Putamen (tissue), 1 donor: ENCODE measurements around the gene ARSJ.
"Not testable (repeated sequence)": the region's sequence is repeated elsewhere in the genome, so short reads cannot be mapped to it uniquely, and the experiment has no call there.

Source experiments
- DNase-seq: peaks from one replicate; pipeline ENCODE4 v3.0.0-alpha.2; 2016; ENCODE audit warnings: low spot score

The ARSJ gene

DNA sequence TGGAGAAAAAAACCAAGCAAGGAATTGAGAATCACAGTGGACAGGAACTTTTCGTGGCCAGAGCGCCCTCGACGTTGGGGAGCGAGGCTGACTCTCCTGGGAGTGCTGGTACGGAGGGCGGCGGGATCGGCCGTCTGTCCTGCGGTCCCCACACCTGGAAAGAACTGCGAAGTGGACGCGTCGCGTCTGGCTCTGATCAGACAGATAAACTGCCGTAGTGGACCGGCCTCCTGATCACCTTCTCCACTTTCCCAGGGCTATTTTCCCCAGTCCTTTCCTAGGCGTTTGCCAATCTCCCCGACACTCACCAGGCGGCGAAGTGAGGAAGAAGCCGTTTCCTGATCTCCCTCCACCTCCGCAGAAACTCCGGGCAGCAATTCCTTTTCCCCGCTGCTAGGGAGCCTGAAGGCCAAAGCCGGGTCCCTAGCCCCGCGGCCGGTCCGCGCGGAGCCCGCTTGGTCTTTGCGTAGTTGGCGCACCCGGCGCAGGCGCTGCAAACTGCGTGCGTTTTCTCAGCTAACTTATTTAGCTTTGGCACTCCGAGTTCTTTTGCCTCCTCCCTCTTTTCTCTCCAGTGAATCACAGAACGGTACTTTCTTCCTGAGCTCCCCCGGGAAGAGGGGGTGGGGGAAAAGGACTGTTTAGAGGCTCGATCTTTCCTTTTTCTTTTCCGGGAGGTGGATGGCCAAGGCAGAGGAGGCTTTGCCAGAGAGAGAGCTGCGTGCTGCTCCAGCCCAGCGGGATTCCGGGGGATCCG lies at the start of gene ARSJ:
TSS of gene ARSJ (minus strand) at position 500 of the 757 bp plus-strand sequence. CDS start 813 bp downstream, outside the sequence.
- peak; percentile 31 for DNase-seq

DNA sequence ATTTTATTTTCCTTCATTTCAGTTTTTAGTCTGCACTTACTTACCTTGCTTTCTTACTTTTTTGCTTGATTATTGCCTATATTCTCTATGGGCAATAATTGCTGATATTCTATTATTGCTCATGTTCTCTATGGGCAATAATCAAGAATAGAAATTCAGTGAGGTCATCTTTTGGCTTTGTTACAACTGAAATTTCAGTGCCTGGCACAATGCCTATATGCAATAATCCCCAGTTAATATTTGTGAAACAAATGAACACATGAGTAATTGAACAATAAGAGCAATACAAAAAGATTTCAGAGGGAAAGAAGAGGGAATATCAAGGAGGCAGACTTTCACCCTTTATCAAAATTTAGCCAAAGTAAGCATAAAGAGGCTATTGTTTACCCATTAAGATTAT lies 48.6 kb upstream of the ARSJ start:
- DNase-seq = no peak

DNA sequence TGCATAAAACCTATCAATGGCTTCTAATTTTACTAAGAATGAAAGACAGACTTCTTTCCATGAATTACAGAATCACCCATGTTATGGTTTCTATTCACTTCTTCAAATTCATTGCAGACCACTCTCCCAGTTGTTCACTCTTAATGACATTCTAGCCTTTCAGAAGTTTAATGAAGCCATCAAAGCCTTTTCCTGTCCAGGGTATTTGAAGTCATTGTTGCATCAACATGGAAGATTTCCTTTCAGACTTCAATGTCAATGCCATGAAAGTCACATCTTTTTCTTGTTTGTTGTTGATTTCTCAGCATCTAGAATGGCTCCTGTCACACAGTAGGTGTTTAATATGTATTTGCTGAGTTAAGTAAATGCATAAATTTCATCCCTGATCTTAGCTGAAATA lies 48.1 kb upstream of the ARSJ start:
- no peak for DNase-seq

DNA sequence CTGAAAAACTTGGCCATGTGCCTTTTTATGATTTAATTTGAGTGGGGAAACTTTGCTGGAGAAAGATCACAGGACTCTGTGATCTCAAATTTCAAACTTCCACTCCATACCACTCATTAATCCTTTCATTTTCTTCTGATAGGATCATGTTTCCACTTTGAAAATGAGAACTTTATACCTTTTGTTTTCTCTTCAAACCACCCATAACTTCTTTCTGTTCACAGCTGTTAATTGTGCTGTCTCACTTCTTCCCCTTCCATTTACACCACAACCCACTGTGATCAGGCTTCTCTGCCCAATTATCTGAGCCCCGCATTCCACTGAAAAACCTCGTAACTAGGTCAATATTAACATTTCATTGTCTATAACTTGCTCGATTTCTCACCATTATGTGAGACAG lies 47.0 kb upstream of the ARSJ start:
- DNase-seq = no peak

DNA sequence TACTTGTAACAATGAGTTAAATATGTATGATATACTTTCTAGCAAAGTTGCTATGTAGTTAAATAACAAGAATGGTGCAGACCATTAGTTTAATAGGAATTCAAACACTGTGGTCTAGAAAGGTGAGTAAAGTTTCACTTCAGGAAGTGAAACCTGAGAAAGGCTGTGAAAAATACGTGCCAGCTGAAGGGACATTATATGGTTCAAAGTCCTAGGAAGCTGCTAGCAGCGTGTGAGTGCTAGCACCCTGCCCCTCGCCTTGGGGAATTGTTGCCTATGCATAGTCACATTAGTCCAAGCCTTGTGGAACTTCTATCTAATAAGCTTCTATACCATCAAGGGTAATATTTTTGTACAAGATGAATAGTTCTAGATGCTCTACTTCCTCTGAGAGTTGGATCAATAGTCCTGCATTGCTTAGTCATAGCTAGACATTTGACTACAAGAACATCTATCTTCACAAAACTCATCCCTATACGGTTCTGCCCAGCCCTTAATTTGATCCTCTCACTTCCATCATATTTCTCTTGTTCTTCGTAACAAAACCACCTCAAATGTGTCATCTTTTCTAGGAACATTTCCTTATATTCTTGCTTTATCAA lies 45.8 kb upstream of the ARSJ start:
- no peak for DNase-seq

DNA sequence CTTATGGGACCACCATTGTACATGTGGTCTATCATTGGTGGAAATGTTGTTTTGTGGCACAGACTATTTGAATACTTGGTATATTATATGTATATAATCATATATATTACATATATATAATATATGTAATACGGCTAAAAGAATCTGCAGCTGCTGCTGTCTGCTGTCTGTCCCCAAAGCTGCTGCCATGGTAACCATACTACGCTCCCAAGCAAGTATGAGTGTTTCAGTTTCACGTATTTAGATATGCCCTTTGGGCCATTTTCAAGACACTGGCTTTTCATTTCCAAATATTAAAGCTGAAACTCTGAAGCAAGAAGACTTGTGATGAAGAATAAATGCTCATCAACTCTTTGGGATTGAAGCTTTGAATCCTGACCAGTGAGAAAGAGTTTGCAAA lies 42.0 kb upstream of the ARSJ start:
- DNase-seq = no peak

DNA sequence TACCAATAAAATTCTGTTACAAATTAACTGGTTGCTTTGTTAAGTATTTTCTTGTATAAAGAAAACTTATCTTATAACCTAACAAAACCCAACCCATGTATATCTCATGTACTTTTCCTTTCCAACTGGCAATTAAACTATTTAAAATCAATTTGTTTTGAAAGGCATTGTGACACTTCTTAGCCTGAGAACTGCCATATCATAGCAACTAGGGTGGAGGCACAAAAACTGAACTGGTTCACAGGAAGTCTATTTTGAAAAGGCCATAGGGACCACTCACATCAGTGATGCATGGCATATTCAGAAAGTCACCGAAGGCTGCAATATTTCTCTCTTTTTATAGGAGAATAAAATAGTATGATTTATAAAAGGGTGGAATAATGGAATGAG lies 40.5 kb upstream of the ARSJ start:
- DNase-seq = no peak

DNA sequence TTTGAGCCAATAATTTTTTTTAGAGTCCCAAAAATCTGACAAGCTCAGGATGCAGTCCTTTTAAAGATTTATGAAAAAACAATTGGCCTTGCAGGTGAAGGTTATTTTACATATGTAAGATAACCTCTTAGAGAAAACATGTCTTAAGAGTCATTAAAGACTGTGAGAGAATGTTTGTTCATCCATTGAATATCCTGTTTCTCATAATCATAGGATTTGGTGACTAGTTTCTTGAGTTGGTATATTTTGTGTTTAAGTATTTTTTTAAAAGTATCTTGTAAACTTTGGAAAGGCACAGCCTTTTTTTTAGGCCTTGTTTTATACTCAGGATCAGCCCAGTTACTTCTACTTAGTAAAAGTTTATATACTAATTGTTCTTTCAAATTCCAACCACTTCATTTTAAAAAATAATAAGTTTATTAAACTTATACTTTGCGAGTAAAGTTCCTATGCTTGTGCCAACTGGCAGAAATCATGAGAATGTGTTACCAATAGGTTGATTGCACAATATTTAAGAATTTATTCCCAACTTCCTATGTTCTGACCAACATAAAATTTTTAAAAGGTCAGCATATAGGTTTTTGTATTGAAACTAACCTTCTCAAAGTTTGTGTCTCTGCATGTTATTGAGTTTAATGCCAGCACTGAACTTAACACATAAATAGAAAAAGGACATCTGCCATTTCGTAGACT lies 40.0 kb upstream of the ARSJ start:
- DNase-seq = no peak

DNA sequence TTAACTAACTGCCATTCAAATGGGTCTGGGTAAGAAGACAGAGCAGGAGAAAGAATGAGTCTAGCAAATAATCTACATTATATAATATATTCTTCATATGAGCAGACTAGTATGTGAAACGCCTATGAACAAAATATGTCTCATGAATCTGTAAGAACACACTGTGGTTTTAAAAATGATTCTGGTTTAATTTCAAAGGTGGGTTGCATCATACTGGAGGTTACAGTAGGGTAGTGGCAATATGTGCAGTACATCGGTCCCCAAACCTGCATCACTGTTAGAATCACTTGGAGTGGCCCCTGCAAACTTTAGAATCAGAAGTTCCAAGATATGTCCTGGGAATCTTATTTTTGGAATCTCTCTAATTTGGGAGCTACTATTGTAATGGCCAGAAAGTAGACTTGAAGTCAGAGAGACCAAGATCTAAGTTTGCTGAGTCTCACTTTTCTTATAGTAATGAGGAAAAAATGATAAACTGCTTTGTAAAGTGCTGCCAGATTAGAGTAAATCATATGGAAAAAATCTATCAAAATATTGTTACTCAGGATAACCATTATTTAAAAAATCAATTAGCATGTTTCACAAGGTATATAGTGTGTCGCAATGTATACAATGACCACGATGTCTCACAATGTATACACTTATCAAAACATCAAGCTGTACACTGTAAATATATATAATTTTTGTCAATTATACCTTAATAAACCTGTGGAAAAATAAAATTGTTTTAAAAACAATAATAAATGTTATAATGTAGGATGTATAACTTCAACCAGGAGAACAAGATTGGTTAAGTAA lies 37.9 kb upstream of the ARSJ start:
- no peak for DNase-seq

DNA sequence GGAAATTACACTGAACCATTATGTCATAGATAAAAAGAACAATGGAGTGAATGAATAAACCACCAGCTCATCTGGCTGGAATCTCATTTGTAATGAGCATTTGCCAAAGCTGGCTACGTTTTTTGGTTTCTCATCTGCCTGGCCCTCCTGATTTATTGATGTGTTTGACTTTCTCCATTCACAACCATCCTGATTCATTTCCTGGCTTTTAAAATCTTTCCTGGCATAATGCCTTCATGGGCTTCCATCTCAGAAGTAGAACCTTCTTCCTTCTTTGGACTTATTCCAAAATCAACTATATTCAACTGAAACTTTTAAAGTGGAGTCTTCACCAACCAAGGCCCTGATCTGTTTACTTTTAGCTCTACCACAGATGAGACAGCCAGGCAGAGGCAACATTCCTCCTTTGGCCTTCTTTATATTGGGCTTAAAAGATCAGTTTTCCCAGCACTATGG lies 36.0 kb upstream of the ARSJ start:
- no peak for DNase-seq

DNA sequence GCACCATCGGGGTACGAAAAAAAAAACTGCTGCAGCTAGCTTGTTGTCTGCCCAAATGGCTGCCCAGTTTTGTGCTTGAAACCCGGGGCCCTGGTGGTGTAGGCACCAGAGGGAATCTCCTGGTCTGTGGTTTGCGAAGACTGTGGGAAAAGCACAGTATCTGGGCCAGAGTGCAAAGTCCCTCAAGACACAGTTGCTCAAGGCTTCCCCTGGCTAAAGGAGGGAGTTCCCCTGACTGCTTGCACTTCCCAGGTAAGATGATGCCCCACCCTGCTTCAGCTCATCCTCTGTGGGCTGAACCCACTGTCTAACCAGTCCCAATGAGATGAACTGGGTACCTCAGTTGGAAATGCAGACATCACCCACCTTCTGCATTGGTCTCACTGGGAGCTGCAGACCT lies 33.8 kb upstream of the ARSJ start:
- DNase-seq = not testable (repeated sequence)

DNA sequence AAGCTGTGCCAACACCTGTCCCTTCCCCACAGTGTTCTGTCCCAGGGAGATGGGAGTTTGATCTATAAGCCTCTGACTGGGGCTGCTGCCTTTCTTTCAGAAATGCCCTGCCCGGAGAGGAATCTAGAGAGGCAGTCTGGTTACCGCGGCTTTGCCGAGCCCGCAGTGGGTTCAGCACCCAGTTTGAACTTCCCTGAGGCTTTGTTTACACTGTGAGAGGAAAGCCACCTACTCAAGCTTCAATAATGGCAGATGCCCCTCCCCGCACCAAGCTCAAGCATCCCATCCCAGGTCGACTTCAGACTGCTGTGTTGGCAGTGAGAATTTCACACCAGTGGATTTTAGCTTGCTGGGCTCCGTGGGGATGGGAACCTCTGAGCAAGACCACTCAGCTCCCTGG lies 33.3 kb upstream of the ARSJ start:
- DNase-seq = no peak

DNA sequence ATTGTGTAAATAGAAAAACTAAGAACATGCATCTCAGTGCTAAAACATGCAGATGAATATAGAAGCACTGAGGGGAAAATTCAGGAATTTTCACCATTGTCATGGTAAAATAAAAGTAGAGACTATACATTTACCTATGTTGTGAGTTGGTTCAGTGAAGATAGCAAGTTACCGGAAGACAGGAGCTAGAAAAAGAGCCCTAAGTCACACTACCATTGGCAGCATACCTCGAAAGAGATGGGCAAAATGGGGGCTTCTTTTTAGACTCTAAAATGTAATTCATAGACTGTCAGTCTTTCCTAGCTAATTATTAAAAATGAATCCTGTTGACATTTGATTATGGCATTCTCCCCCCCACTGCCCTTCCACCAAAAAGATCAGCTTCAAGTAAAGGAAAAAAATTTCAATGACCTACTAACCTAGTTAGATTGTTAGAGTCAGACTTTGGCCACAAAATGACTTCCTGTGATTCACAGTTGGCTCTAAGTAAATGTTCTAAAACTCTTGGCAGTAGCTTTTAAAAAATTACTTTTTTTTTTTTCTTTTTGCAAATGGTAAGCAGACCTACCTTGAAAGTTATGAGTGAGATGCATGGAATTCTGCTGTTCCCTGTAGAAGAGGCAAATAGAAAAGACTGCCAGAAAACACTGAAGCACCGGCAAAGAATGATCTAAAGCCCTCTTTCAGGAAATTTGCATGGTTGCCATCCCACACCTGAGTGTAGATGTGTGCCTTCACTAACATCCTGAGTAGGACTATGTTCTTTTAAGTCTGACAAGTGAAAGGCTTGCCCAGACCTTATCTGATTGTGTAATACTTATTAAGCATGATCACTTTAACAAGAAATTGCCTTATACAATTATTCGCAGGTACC lies 26.4 kb upstream of the ARSJ start:
- DNase-seq = no peak

DNA sequence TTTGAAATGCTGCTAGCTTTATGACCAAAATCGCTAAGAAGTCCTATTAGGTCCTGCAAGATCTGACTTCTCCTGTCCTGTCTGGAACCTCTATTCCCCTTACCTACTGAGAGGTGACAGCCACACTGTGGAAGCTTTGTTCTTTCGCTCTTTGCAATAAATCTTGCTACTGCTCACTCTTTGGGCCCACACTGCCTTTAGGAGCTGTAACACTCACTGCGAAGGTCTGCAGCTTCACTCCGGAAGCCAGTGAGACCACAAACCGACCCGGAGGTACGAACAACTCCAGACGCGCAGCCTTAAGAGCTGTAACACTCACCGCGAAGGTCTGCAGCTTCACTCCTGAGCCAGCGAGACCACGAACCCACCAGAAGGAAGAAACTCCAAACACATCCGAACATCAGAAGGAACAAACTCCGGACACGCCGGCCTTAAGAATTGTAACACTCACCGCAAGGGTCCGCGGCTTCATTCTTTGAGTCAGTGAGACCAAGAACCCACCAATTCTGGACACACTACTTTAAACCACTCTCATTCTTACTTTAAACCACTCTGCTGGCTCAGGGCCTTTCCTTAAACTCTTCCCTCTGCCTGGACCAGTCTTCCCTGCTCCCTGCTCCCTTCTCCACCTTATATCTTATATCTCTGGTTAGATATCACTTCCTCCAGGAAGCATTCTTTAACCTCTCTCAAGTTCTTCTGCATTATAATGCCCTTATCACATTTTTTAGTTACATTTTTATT lies 25.2 kb upstream of the ARSJ start:
- DNase-seq = not testable (repeated sequence)

DNA sequence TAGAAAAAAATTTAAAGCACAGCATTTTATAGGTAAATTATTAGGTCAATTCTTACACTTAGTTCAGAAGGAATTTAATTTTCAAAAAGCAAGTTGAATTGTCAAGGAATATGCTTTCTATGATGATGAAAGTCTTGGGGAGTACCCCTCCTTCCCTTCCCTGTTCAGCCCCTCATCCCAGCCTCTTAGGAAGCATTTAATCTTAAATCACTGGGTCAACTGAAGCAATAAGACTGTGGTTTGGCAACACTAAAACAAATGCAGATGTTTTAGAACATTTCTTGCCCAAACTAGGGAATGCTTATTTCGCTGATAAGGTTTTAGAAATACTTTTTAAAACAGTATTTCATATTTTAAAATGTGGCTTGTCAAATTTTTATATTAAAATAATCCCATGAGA lies 19.1 kb upstream of the ARSJ start:
- DNase-seq = no peak

DNA sequence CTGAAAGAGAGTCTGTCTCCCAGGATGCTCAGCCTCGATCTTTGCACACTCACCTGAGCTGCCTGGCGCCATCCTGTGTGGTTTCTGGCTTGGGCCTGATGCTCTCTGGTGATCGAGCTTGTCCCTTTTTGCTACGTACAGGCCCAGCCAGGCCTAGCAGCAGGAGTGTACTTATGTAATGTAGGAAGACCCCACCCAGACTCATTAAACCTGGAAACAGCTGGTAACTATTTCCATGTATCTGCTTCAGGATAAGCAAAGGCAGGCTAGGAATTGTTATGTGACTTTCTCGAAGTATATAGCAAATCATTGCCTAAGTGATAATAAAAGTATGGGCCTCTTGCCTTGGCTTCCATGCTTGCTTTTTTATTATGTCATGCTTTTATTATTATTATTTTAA lies 18.6 kb upstream of the ARSJ start:
- no peak for DNase-seq

DNA sequence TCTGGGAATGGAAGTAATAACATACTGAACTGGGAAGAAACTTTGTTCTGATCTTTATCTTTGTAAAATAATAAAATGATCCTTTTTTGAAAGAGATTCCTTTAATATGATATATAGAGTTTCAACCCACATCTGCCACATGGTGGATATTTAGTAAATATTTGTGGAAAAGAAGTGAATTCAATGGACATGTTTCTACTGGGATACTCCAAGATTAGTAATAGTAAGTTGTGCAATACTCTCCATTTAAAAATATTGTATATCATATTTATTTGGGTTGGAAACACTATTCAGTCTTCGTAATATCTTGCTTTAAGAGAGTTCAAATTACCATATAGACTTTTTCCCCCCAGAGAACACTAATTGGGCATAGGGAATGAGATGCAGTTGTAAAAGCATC lies 17.8 kb upstream of the ARSJ start:
- DNase-seq = no peak

DNA sequence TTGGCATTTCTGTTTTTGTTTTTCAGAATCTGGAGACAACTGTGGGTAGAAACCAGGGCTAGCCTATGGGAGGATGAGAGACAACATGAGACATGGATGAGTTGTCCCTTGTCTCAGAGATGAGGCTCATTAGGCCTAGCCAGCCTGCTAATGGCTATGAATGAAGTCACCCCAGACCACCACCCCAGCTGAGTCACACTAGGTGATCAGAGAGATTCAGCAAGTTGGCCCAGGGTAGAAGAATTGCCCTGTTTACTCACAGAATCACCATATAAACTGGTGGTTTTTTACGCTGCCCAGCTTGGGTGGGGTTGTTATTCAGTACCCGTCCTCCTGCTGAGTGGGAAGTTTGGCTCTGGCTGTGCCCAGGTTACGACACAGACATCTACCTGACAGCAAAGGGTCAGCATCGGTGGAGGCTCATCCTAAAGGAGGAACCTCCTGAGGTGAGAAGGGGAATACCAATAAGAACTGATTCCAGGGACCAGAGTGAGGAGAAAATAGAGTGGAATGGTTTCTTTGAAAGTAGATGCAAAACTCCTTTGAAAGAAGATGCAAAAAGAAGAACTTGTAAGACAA lies 17.2 kb upstream of the ARSJ start:
- no peak for DNase-seq

DNA sequence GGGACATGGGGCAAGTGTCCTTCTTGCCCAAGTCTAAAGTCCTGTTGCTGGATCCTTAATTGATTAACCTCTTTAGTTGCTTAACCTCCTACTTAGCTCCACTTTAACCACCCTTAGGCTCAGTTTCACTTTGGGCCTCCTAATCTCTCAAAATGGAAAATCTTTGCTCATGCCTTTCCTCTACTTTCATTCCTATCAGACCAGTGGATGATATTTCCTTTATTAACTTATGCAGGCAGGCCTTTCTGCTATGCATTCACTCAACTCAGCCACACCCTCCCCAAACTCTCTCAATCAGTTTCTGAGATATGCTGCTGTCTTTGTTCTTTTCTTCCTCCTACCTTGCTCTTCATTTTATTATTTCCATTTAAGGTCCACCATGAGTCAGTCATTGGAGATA lies 14.4 kb upstream of the ARSJ start:
- no peak for DNase-seq

DNA sequence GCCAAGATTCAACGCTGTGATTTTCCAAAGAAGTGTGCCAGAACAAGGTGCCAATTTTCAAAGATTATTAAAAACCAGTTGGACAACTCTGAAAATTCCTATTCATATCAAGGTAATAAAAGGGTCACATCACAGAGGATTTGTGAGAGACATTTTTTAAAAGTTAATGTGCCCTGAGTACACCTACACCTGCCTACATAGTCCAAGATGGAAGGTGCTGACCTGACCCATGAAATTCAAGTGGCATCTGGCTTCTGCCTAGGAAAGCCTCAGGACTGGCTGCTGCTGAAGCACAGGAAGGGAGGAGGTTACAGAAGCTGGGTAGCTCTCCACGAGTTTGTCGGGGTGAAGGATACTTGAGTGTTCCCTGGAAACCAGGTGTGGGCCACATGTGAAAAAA lies 11.4 kb upstream of the ARSJ start:
- no peak for DNase-seq
